HepG2 (cell line): ENCODE data around the gene MEF2D. TPM values are rescaled to one million over a fixed set of nuclear protein-coding genes. Genes with fewer than 3 reads are reported as not detected.

Experiments
- ATAC-seq: fragments of 200-7000 bp; cut with Tn5 transposase; 3 replicates; pipeline ENCODE4 v1.9.1; 2020; ENCODE audit warnings: mild to moderate bottlenecking, moderate library complexity
- Bru-seq: library from RNA; stranded (reverse); fragments of 400-500 nt; gene quantifications from one replicate; lab custom pipeline; 2021; lab: Mats Ljungman, UMichigan
- BruChase-seq, 2 experiments: library from RNA; stranded (reverse); fragments of 400-500 nt; gene quantifications; one replicate each; lab custom pipeline; 2021; lab: Mats Ljungman, UMichigan
- BruUV-seq: library from RNA; stranded (reverse); fragments of 400-500 nt; replicated peaks from 2 replicates; lab custom pipeline; 2021; lab: Mats Ljungman, UMichigan
- CTCF ChIA-PET: fragments of 300-600 bp; formaldehyde crosslinking; extraction: SDS; loops from one replicate; lab custom pipeline; 2021; ENCODE audit warnings: low total read pairs, inconsistent platforms, low intra/inter-chr PET ratio; lab: Yijun Ruan, JAX
- POLR2A ChIA-PET: fragments of 350-600 bp; sonication (Branson Sonifier 250); formaldehyde crosslinking; loops from one replicate; lab custom pipeline; 2020; ENCODE audit warnings: antibody characterized with exemption, inconsistent platforms; lab: Yijun Ruan, JAX
- DNase-seq: peaks from one replicate; pipeline ENCODE4 v3.0.0-alpha.2; 2015; ENCODE audit warnings: low spot score
- FAIRE-seq: peaks from 3 replicates; lab custom pipeline; 2011; peaks lifted over from hg19 to GRCh38; lab: Jason Lieb, UNC
- H2AFZ ChIP-seq: one replicate; pipeline ENCODE4 v1.6.1; 2011; ENCODE audit warnings: low read length, inconsistent platforms
- H3K27ac ChIP-seq: fragments of 300-600 bp; 3 replicates; pipeline ENCODE4 v1.8.0; 2011; ENCODE audit warnings: mixed run types, mild to moderate bottlenecking, mixed read lengths, low read length, inconsistent platforms; ENCODE audit not compliant: insufficient read depth; ENCODE audit errors: extremely low read length
- H3K27me3 ChIP-seq, 2 experiments: fragments of 200-600 bp in 1 of 2; 2 replicates in 1 of 2; 3 replicates in 1 of 2; pipeline versions ENCODE4 v1.6.0 to v1.8.0; 2011; ENCODE audit warnings: low read length in 2 of 2, mild to moderate bottlenecking in 2 of 2, moderate library complexity in 2 of 2, inconsistent platforms in 1 of 2; ENCODE audit not compliant: insufficient read depth in 2 of 2, control insufficient read depth in 1 of 2
- H3K36me3 ChIP-seq, 2 experiments: fragments of 200-600 bp in 1 of 2; replicated peaks in 1 of 2; 2 replicates in 1 of 2; 3 replicates in 1 of 2; pipeline versions ENCODE4 v1.5.1 to v1.8.0; 2011; ENCODE audit warnings: low read length in 2 of 2, inconsistent platforms in 1 of 2; ENCODE audit not compliant: insufficient read depth in 2 of 2, control insufficient read depth in 1 of 2
- H3K4me1 ChIP-seq: 2 replicates; pipeline ENCODE4 v1.5.1; 2012; ENCODE audit warnings: low read length, inconsistent platforms; ENCODE audit not compliant: insufficient read depth
- H3K4me2 ChIP-seq: 2 replicates; pipeline ENCODE4 v1.6.0; 2011; ENCODE audit warnings: low read depth, low read length, inconsistent platforms
- H3K4me3 ChIP-seq, 3 experiments: fragments of 200-600 bp in 1 of 3; sonication (generic), shearing (Covaris generic) in 1 of 3; replicated peaks in 1 of 3; 2 replicates each; pipeline ENCODE4 v1.5.1; 2011 to 2016; ENCODE audit warnings: low read length in 3 of 3, inconsistent platforms in 2 of 3, low read depth in 2 of 3, mild to moderate bottlenecking in 2 of 3, control low read depth in 1 of 3, mixed read lengths in 1 of 3; ENCODE audit not compliant: insufficient read depth in 1 of 3
- H3K79me2 ChIP-seq: one replicate; pipeline ENCODE4 v1.6.1; 2011; ENCODE audit warnings: low read length, inconsistent platforms; ENCODE audit not compliant: insufficient read depth
- H3K9ac ChIP-seq: 2 replicates; pipeline ENCODE4 v1.6.0; 2011; ENCODE audit warnings: mild to moderate bottlenecking, low read depth, low read length, inconsistent platforms; ENCODE audit not compliant: insufficient read depth
- H3K9me3 ChIP-seq: 2 replicates; pipeline ENCODE4 v1.5.1; 2012; ENCODE audit warnings: mild to moderate bottlenecking, low read length
- H4K20me1 ChIP-seq: 2 replicates; pipeline ENCODE4 v1.6.0; 2011; ENCODE audit warnings: inconsistent platforms, mild to moderate bottlenecking, low read length, moderate library complexity; ENCODE audit not compliant: insufficient read depth
- CCDC6 ChIP-seq: sonication (generic); formaldehyde crosslinking; IDR thresholded peaks from 2 replicates; pipeline ENCODE4 v1.8.1; 2022; ENCODE audit warnings: mild to moderate bottlenecking, missing genetic modification reagents, moderate library complexity
- HMG20A ChIP-seq: IDR thresholded peaks from 2 replicates; pipeline ENCODE4 v1.6.1; 2016; ENCODE audit warnings: borderline replicate concordance
- POLR2A ChIP-seq, 2 experiments: IDR thresholded peaks; 2 replicates each; pipeline ENCODE4 v1.6.1; 2011; ENCODE audit warnings: low read depth in 2 of 2, low read length in 2 of 2, mild to moderate bottlenecking in 1 of 2, moderate library complexity in 1 of 2; ENCODE audit not compliant: insufficient read depth in 1 of 2
- RAD21 ChIP-seq: fragments of 450-650 bp; formaldehyde crosslinking; IDR thresholded peaks from 2 replicates; pipeline ENCODE4 v1.5.0; 2020; ENCODE audit warnings: mild to moderate bottlenecking
- SIN3A ChIP-seq: IDR thresholded peaks from 2 replicates; pipeline ENCODE4 v1.6.1; 2011; ENCODE audit warnings: low read depth, mild to moderate bottlenecking, control low read depth, low read length, borderline replicate concordance
- SMC3 ChIP-seq: IDR thresholded peaks from 2 replicates; pipeline ENCODE4 v1.6.1; 2011; ENCODE audit warnings: low read length, improper control_type of control experiment
- TMF1 ChIP-seq: sonication (generic); formaldehyde crosslinking; IDR thresholded peaks from 2 replicates; pipeline ENCODE4 v1.8.1; 2022; ENCODE audit warnings: low read depth, missing genetic modification reagents
- WGBS: methylation state at CpG from one replicate; pipeline ENCODE4 v1.1.6; 2017; ENCODE audit warnings: low lambda C conversion rate; 5-methylcytosine and 5-hydroxymethylcytosine counted together
- in situ Hi-C: cut with HindIII; loops from 2 replicates; pipeline ENCODE4 v1.10.0; 2017; ENCODE audit warnings: low pct_unique_long_range_greater_than_20kb; ENCODE audit not compliant: extremely low pct_ligation_motif_present
- intact Hi-C: fragments of 100-400 bp; cut with micrococcal nuclease; formaldehyde crosslinking; loops from one replicate; pipeline ENCODE4 v1.10.0; 2022; ENCODE audit not compliant: unreplicated experiment
- long read RNA-seq, 2 experiments: library from RNA in 1 of 2; library from polyadenylated mRNA in 1 of 2; stranded (forward) in 1 of 2; unstranded in 1 of 2; transcript quantifications; one replicate each; pipeline ENCODE4 v2.0.0, GENCODE V29; 2019 to 2022
- polyA minus RNA-seq, 3 experiments: library from RNA; depleted of rRNA, polyadenylated mRNA; stranded (reverse); fragments of >200 nt; gene quantifications; 2 replicates each; pipeline ENCODE4 v1.2.3, GENCODE V29; 2011; ENCODE audit warnings: low replicate concordance in 1 of 3
- polyA plus RNA-seq, 8 experiments: library from polyadenylated mRNA; depleted of rRNA in 3 of 8; stranded (reverse) in 7 of 8; unstranded in 1 of 8; fragments of >200 nt; fragmentation: Illumina TruSeq in 4 of 8; extraction: Trizol in 4 of 8; gene quantifications; 2 replicates each; pipeline versions ENCODE4 v1.2.1 to v1.2.3, GENCODE V29; 2011 to 2016; ENCODE audit warnings: low read depth in 4 of 8, missing spikeins in 1 of 8, mixed read lengths in 1 of 8; ENCODE audit not compliant: insufficient read depth in 1 of 8
- total RNA-seq, 5 experiments: library from RNA; depleted of rRNA; stranded (reverse); fragments of >200 nt; fragmentation: Illumina TruSeq; extraction: Trizol; gene quantifications; 2 replicates each; pipeline ENCODE4 v1.2.3, GENCODE V29; 2016; ENCODE audit warnings: low read depth in 1 of 5
- TF ChIP-seq, protein P1 (sequence below): sonication (generic); formaldehyde crosslinking; IDR thresholded peaks from 2 replicates; pipeline ENCODE4 v1.5.1; 2020; ENCODE audit warnings: missing genetic modification reagents, mild to moderate bottlenecking, borderline replicate concordance
- TF ChIP-seq, protein P2 (sequence below): sonication (generic); formaldehyde crosslinking; IDR thresholded peaks from 2 replicates; pipeline ENCODE4 v1.4.0; 2020; ENCODE audit warnings: missing genetic modification reagents
- TF ChIP-seq, protein P3 (sequence below): sonication (generic); formaldehyde crosslinking; IDR thresholded peaks from 2 replicates; pipeline ENCODE4 v1.8.0; 2023; ENCODE audit warnings: mild to moderate bottlenecking, missing genetic modification reagents
- TF ChIP-seq, protein P4 (sequence below): sonication (generic); formaldehyde crosslinking; IDR thresholded peaks from 2 replicates; pipeline ENCODE4 v1.5.0; 2020; ENCODE audit warnings: missing genetic modification reagents

Gene MEF2D
- total RNA-seq (2016; rRNA removed; fragmentation: Illumina TruSeq; extraction: Trizol) = 1.3 and 1.6 TPM in 2 replicates
- total RNA-seq (2016; cell fraction: cytosol; rRNA removed; fragmentation: Illumina TruSeq; extraction: Trizol; ENCODE audit: low read depth) = 0.10 and 0.18 TPM in 2 replicates
- 0.94 and 1.4 TPM in 2 replicates for total RNA-seq (2016; cell fraction: insoluble cytoplasmic fraction; rRNA removed; fragmentation: Illumina TruSeq; extraction: Trizol)
- total RNA-seq (2016; cell fraction: membrane; rRNA removed; fragmentation: Illumina TruSeq; extraction: Trizol) = 0.86 and 1.1 TPM in 2 replicates
- total RNA-seq (2016; cell fraction: nucleus; rRNA removed; fragmentation: Illumina TruSeq; extraction: Trizol) = 1.6 and 2.1 TPM in 2 replicates
- polyA plus RNA-seq (2011; rRNA removed) = 3.9 and 4.8 TPM in 2 replicates
- 3.4 and 4.5 TPM in 2 replicates for polyA plus RNA-seq (2011; cell fraction: cytosol; rRNA removed)
- polyA plus RNA-seq (2011; cell fraction: nucleus; rRNA removed) = 16.7 and 19.0 TPM in 2 replicates
- polyA plus RNA-seq (2012) = 7.2 and 7.9 TPM in 2 replicates
- 0.14 and 0.24 TPM in 2 replicates for polyA plus RNA-seq (2016; cell fraction: cytosol; fragmentation: Illumina TruSeq; extraction: Trizol; ENCODE audit: low read depth)
- polyA plus RNA-seq (2016; cell fraction: insoluble cytoplasmic fraction; fragmentation: Illumina TruSeq; extraction: Trizol; ENCODE audit: low read depth) = 2.7 and 4.2 TPM in 2 replicates
- polyA plus RNA-seq (2016; cell fraction: membrane; fragmentation: Illumina TruSeq; extraction: Trizol; ENCODE audit: low read depth) = 0.64 and 0.70 TPM in 2 replicates
- 5.2 and 6.2 TPM in 2 replicates for polyA plus RNA-seq (2016; cell fraction: nucleus; fragmentation: Illumina TruSeq; extraction: Trizol; ENCODE audit: insufficient read depth, low read depth)
- 6.9 and 12.7 TPM in 2 replicates for polyA minus RNA-seq (2011; rRNA and poly(A)+ RNA removed; ENCODE audit: low replicate concordance)
- polyA minus RNA-seq (2011; cell fraction: cytosol; rRNA and poly(A)+ RNA removed) = 4.3 and 7.2 TPM in 2 replicates
- polyA minus RNA-seq (2011; cell fraction: nucleus; rRNA and poly(A)+ RNA removed) = 5.4 and 6.3 TPM in 2 replicates
- Bru-seq, nascent RNA = percentile 65 among the genes with signal in this experiment
- percentile 71 among the genes with signal in this experiment for BruChase-seq, experiment 1, labeled RNA remaining after a 6-hour chase
- percentile 69 among the genes with signal in this experiment for BruChase-seq, experiment 2, labeled RNA remaining after a 2-hour chase
- long read RNA-seq, experiment 1, partial matches to known transcripts = 0 of 2 reads
- long read RNA-seq, experiment 1, other reads (novel, unspliced or antisense) = 2 of 2 reads
- long read RNA-seq, experiment 2, partial matches to known transcripts = 3 of 32 reads
- long read RNA-seq, experiment 2, other reads (novel, unspliced or antisense) = 29 of 32 reads

DNA sequence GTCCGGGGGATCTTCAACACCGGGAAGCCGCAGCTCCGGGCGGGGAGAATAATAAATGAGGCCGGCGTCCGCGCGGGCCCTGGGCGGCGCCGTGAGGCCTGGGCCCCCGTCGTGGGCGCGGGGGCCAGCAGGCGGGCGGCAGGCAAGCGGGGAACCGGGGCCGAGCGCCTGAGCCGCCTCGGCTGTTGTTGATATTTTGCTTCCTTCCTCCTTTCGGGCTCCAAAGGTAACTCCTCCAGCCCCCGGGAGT lies at the start of gene MEF2D:
TSS of gene MEF2D (minus strand) at position 233 of the 250 bp plus-strand sequence. CDS start 17,483 bp downstream, outside the sequence.
- ChIA-PET CTCF (interaction anchor here (0.7 to 1.3 kb wide), 2 partner anchors 19 to 44 kb away, joined by 3 to 7 read pairs; no protein-coding TSS in a partner anchor), POLR2A (interaction anchor here (0.6 to 3.6 kb wide), 18 partner anchors 9 to 937 kb away, joined by 3 to 93 read pairs (median 4); partner anchors contain the start of genes METTL25B, MRPL24, NAXE and PMF1)
- ATAC-seq = peak; percentile 2
- no TSS peak for BruUV-seq
- H2AFZ ChIP-seq = no peak within 1 kb of the TSS
- H3K27me3 ChIP-seq = peaks cover 2 to 20% of the 10 kb centered on the region in 2 experiments; a peak in 4 of 5 replicates
- H3K36me3 ChIP-seq = no peaks in the 10 kb centered on the region; a peak in 1 of 5 replicates
- H3K9ac ChIP-seq = peak within 1 kb of the TSS; percentile 84
- in situ Hi-C loops = loop anchor here (5.0 kb wide), 1 partner anchor 43 kb away; no protein-coding TSS in a partner anchor
- H3K9me3 ChIP-seq = no peaks in the 10 kb centered on the region
- H3K4me2 ChIP-seq = peak within 1 kb of the TSS; percentile 79
- DNase-seq = no peak
- H3K79me2 ChIP-seq = peaks cover 29% of the 10 kb centered on the region
- peak within 1 kb of the TSS; percentile 89 for H3K27ac ChIP-seq
- H4K20me1 ChIP-seq = peaks cover 38% of the 10 kb centered on the region
- 4% methylated on average over 11 of the region's 27 CpGs for WGBS
- peak within 1 kb of the TSS; percentile 75 to 97 (median 94) for H3K4me3 ChIP-seq
- intact Hi-C loops = loop anchor here (5.0 kb wide), 1 partner anchor 82 kb away; no protein-coding TSS in a partner anchor
- no peak for FAIRE-seq
- peaks cover 81% of the 10 kb centered on the region for H3K4me1 ChIP-seq
- TF ChIP-seq CCDC6 (CRISPR knock-in tag) (peak; percentile 23; the same call in 1 of the 2 replicates), POLR2A (IDR thresholded peaks at IDR 0.05; ENCODE audit: insufficient read depth in 1 of 2, low read depth in 2 of 2, low read length in 2 of 2) (peak in 1 of 2 experiments; percentile 42; a peak in 1 of 4 replicates), HMG20A (CRISPR knock-in tag) (no peak), SIN3A (0 out of 2 replicates have a peak, but pooled peaks have one; percentile 21), RAD21 (0 out of 2 replicates have a peak, but pooled peaks have one; percentile 7), TMF1 (0 out of 2 replicates have a peak, but pooled peaks have one; percentile 0), SMC3 (no peak)
- TF ChIP-seq, protein P1, sequence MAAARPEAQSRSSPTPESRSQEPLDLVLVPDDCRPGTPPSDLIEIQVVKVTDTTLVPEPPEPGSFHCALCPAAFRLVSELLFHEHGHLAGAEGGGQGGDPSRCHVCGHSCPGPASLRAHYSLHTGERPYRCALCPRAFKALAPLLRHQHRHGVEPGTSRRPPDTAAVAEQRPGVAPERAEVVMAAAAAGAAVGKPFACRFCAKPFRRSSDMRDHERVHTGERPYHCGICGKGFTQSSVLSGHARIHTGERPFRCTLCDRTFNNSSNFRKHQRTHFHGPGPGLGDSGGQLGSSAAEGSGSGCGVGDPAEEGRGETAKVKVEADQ (CRISPR knock-in tag) = peak; percentile 66; the same call in 1 of the 2 replicates
- TF ChIP-seq, protein P2, sequence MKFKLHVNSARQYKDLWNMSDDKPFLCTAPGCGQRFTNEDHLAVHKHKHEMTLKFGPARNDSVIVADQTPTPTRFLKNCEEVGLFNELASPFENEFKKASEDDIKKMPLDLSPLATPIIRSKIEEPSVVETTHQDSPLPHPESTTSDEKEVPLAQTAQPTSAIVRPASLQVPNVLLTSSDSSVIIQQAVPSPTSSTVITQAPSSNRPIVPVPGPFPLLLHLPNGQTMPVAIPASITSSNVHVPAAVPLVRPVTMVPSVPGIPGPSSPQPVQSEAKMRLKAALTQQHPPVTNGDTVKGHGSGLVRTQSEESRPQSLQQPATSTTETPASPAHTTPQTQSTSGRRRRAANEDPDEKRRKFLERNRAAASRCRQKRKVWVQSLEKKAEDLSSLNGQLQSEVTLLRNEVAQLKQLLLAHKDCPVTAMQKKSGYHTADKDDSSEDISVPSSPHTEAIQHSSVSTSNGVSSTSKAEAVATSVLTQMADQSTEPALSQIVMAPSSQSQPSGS = 0 out of 2 replicates have a peak, but pooled peaks have one; percentile 3
- TF ChIP-seq, protein P3, sequence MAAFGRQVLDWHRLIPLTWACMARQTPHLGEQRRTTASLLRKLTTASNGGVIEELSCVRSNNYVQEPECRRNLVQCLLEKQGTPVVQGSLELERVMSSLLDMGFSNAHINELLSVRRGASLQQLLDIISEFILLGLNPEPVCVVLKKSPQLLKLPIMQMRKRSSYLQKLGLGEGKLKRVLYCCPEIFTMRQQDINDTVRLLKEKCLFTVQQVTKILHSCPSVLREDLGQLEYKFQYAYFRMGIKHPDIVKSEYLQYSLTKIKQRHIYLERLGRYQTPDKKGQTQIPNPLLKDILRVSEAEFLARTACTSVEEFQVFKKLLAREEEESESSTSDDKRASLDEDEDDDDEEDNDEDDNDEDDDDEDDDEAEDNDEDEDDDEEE (CRISPR knock-in tag) = no peak
- TF ChIP-seq, protein P4, sequence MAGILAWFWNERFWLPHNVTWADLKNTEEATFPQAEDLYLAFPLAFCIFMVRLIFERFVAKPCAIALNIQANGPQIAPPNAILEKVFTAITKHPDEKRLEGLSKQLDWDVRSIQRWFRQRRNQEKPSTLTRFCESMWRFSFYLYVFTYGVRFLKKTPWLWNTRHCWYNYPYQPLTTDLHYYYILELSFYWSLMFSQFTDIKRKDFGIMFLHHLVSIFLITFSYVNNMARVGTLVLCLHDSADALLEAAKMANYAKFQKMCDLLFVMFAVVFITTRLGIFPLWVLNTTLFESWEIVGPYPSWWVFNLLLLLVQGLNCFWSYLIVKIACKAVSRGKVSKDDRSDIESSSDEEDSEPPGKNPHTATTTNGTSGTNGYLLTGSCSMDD = no peak
